Stromal cell of bone marrow (primary cell): ENCODE results near the gene GPR150.

Experiments used
- DNase-seq: peaks from one replicate; pipeline ENCODE4 v3.0.0-alpha.2; 2012; ENCODE audit warnings: low read depth

Gene GPR150

GRCh38 chr5:95652849-95653248, 33.0 kb downstream of the GPR150 start:
- DNase-seq: no peak

GRCh38 chr5:95654196-95654595, 34.3 kb downstream of the GPR150 start:
- no peak for DNase-seq

GRCh38 chr5:95655575-95655974, 35.7 kb downstream of the GPR150 start:
- no peak for DNase-seq

- no peak for DNase-seq
Observed at GRCh38 chr5:95660060-95660459, 40.2 kb downstream of the GPR150 start.

- no peak for DNase-seq
Observed at GRCh38 chr5:95662946-95663345, 43.1 kb downstream of the GPR150 start.

- no peak for DNase-seq
Observed at GRCh38 chr5:95664204-95664786, 44.4 kb downstream of the GPR150 start.

- DNase-seq: no peak
Observed at GRCh38 chr5:95667061-95667618, 47.3 kb downstream of the GPR150 start.

- no peak for DNase-seq
Observed at GRCh38 chr5:95667678-95668077, 47.8 kb downstream of the GPR150 start.

GRCh38 chr5:95668216-95668615, 48.3 kb downstream of the GPR150 start:
- DNase-seq: no peak

GRCh38 chr5:95668728-95669127, 48.8 kb downstream of the GPR150 start:
- DNase-seq: no peak

GRCh38 chr5:95669540-95669939, 49.7 kb downstream of the GPR150 start:
- DNase-seq: peak; percentile 96

GRCh38 chr5:95669985-95670384, 50.1 kb downstream of the GPR150 start:
- DNase-seq: no peak

- no peak for DNase-seq
Observed at GRCh38 chr5:95670568-95670967, 50.7 kb downstream of the GPR150 start.
